Stimulated activated CD4-positive, alpha-beta T cell treated with anti-CD3 and anti-CD28 coated beads, Interleukin-4, amount 100 ng/mL, for 24 hours (primary cell): ENCODE data around the gene C20orf204.

Source experiments
- DNase-seq: peaks from one replicate; pipeline ENCODE4 v3.0.0-alpha.2; 2020

C20orf204 gene

DNA sequence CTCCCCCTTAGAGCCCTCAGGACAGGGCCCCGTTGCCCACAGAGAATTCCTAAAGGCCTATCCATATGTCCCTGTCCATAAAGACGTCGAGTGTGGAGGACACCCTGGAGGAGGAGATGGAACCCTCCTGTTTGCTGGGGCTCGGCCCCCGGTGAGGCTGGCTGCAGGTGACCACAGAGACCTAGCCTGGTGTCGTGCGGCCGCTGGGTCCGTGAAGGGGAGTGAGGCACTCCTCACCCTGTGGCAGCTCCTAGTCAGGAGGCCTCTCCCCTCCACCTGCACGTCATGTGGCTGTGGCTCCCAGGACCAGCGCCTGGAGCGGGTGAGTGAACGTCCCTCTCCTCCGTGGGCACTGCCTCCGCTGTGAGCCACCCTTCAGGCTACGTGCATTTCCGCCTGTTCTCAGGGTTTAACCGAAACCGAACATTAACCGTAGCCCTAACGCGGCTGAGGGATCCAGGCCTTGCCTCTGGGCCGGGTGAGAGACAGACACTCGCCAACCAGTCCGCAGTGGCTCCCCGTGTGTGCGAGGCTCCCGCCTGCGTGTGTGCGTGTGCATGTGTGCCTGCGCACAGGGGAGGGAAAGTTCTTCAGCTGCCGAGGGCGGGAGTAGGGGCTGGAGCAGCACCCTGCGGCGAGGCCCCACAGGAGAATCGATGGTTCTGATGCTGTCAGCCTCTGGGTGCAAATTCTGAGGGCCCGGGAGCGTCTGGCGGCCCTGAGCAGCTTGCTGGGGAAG lies 21.1 kb downstream of the C20orf204 start:
- DNase-seq = no peak

- peak; percentile 86 for DNase-seq
These were observed 21.9 kb downstream of the C20orf204 start for GRCh38 chr20:64057628-64058498.

DNA sequence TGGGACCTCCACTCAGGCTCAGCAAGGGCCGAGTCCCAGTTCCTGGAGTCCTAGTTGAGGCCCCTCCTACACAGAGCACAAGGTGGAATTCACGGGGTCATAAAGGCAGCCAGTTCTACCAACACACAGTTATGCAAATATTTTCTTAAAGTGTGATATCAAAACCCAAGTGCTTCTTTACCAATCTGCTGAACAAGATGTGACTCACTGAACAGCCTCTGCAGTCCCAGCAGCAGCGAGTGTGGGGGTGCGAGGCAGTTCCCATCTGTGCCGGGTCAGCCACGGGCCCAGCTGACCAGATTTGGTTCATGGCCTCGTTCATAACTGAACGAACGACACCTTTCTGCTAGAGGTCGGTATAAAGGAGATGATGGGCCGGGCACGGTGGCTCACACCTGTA lies 22.6 kb downstream of the C20orf204 start:
- DNase-seq = no peak

DNA sequence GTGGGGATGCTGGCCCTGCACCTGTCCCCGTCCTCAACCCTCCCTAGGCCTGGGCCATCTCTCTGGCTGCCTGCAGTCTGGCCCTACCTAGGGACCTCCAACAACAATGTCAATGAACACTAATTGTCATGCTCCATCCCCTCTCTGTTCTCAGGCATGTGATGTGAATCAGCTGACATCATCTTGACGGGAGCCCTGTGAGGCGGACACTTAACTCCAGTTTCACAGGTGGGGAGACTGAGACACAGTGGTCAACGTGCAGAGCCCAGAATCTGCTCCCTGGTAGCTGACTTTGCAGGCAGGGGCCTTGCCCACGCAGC lies 26.3 kb downstream of the C20orf204 start:
- DNase-seq = no peak

DNA sequence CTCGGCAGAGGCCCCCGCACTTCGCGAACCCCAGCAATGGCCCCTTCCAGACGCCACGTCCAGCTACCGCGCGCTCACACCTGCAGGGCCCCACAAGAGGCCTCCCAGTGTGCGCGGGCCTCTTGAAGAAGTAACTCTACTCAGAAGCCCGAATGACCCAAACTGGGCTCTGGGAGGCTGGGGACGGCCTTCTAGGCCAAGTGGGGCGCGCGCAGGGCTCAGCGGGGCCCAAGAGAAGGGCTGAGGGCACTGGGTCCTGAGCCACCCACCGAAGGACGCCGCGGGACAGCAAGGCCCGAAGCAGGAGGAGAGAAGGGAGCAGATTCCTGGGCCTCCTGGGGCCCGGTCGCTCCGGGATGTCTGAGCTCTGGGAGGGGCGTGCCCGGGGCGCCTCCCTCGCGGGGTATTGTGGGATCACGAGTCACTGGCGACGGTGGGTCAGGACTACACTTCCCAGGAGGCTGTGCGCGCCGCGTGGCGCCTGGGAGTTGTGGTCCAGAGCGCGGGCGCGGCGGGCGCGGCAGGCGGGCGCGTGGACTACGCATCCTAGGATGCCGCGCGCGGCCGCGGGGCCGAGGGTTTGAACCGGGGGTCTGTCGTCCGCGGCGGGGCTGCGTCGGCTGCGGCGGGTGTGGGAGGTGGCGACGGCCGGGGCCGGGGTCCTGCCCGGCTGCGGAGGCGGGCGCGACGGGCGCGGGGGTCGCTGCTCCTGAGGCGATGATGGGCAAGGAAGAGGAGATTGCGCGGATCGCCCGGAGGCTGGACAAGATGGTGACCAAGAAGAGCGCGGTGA lies 26.8 kb downstream of the C20orf204 start, which contains the start of gene TCEA2:
TSS of gene TCEA2 (plus strand) at position 603 of the 793 bp plus-strand sequence. CDS start at position 718, 115 bp downstream.
- peak; percentile 96 for DNase-seq

- peak; percentile 52 for DNase-seq
These were observed 27.6 kb downstream of the C20orf204 start for GRCh38 chr20:64063389-64064144.

DNA sequence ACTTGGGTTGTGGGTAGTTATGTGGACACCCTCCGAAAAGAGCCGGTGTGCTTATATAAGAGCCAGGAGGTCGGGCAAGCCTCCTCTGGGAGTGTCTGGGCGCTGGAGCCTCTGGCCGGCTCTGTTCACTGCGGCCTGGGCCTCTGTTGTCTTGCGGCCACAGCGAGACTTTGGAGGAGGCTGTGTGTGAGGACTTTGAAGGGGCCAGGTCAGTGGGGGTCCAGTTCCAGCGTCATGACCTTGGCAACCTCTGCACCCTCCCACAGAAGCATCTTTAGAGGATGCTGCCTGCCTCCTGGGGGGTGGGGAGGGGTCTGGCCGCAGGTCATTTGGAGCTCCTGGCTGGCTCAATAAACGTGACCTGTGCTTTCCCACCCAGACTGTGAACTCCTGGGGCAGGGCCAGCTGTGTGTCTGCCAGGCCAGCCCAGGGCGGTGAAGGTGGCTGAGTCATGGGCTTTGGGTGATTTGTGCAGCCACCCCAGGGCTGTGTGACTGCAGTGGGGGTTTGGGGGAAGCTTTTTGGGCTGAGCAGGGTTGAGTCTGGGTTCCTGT lies 28.2 kb downstream of the C20orf204 start:
- no peak for DNase-seq

GRCh38 chr20:64065062-64065973 lies 29.3 kb downstream of the C20orf204 start:
- no peak for DNase-seq

DNA sequence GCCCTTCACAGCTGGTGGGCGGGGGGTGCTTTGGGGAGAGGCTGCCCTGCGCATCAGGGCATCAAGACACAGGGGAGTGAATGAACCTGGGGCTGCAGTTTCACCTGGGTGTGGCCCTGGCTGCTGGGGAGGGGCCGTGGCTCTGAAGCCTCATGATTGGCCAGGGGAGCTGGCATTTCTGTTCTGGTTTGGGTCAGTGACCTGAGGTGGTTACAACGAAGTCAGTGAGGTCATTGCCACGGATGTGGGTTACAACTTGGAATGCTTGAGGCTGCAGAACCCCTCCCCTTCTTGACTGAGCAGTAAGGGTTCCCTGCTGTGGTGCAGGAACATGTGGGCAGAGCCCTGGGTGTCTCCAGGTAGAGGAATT lies 30.0 kb downstream of the C20orf204 start:
- DNase-seq = peak; percentile 42

- DNase-seq = no peak
These were observed 31.1 kb downstream of the C20orf204 start for GRCh38 chr20:64067005-64067632.

GRCh38 chr20:64067733-64068307 lies 31.8 kb downstream of the C20orf204 start:
- DNase-seq = no peak

DNA sequence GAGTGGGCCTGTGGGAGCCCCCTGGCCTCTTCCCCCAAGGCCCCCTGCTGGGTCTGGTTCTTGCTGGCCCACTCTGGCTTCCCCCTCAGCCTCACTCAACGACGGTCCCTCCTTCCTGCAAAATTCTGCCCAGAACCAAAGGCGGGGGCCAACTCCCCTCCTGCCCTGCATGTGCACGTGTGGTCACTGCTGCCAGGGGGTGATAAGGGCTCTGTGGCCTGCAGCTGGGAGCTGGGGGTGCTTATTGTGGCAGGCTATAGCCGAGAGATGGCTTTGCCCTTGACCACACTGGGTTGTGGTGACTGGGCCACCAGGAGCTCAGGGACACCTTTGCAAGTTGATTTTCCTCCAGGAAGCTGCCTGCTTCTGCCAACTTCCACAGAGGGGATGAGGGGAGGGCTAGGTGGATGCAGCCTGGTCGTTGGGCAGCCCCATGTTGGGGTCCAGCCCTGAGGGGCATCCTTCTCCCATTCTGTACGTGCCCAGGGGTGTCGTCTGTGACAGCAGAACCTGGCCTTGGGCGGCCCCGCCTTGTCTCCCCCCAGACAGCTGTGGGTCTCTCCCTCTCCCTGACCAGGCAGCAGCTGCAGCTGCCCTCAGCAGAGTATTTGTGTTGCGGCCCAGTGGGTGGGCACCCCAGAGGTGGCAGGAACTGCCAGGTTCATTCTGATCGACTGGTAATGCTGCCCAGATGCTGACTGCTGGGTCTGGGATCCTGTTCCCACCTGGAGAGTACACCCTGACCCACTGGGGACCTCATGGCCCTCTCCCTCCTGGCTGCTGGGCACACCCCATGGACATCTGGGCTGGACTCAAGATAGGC lies 32.6 kb downstream of the C20orf204 start:
- no peak for DNase-seq

DNA sequence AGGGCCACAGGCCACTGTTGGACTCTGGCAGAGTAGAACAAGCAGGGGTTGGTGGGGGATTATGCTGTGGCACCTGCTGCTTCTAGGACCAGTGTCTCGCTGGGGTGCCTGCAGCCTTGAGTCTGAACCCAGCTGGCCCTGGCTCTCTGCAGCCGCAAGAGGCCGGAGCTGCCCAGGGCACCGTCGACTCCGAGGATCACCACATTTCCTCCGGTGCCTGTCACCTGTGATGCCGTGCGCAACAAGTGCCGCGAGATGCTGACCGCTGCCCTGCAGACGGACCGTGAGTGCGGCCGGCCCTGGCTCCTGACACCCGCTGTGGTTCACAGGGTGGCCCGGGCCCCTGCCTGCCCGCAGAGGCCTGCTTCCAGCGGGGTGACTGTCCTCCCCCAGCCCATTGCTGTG lies 33.2 kb downstream of the C20orf204 start:
- DNase-seq = no peak

DNA sequence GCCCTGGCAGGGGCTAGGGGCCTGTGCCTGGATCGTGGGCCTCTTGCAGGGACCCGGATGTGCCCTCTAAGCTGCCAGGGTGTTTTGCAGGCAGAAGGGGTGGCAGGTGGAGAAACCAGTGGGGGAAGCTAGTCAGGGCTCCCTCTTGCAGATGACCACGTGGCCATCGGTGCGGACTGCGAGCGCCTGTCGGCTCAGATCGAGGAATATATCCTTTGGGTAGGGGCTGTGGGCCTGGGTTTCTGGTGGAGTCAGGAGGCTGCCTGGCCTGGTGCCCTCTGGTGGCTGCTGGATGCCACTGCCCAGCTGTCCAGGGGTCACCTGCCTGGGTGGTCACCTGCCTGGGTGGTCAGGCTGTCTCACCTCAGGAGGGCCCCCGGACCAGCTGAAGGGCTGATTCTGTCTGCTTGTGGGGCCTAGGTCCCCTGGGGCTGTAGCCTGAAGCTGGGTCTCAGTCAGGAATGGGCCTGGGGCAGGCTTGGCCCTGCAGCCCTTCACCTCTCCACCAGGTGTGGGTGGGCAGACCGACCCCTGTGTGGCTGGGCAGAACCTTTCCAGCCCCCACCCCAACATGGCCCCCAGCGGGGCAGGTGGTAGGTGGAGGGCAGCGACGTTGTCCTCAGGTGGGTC lies 33.7 kb downstream of the C20orf204 start:
- DNase-seq = peak; percentile 32

DNA sequence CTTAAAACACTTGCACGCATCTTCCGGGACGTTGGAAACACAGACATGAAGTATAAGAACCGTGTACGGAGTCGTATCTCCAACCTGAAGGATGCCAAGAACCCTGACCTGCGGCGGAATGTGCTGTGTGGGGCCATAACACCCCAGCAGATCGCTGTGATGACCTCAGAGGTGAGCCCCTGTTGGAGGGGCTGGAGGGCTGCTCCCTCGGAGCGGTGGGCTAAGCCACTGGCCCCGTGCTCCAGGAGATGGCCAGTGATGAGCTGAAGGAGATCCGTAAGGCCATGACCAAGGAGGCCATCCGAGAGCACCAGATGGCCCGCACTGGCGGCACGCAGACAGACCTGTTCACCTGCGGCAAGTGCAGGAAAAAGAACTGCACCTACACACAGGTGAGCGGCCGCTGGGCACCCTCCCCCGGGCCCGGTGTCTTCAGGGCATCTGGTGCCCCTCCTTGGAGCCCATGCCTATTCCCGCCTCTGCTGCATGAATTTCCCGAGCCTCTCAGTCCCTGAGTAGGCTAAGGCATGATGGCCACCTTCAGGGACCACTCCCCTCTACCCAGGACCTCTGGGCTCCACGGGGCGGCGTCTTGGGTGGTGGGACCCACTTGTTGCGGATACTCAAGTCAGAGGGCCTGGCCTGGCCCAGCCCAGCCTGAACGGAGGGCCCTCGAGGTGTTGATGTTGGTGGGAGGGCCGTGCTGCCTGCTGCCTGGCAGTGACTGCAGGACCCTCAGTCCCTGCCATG lies 34.4 kb downstream of the C20orf204 start:
- no peak for DNase-seq

GRCh38 chr20:64071341-64072332 lies 35.7 kb downstream of the C20orf204 start:
- DNase-seq = no peak
